Activated CD8-positive, alpha-beta T cell treated with anti-CD3 and anti-CD28 coated beads for 36 hours (primary cell): ENCODE results near the gene HLA-B. TPM values are rescaled to one million over a fixed set of nuclear protein-coding genes. Genes with fewer than 3 reads are reported as not detected.
A peak's percentile ranks its signal among the peaks of the same experiment; 100 is the strongest.

Source experiments
- ATAC-seq: fragments of 200-7000 bp; cut with Tn5 transposase; one replicate; pipeline ENCODE4 v1.10.0; 2021; ENCODE audit warnings: mild to moderate bottlenecking, moderate library complexity
- CTCF ChIA-PET: fragments of 350-600 bp; sonication (Branson Sonifier 250); formaldehyde crosslinking; loops from one replicate; lab custom pipeline; 2021; ENCODE audit warnings: antibody characterized with exemption; lab: Charles Lee
- POLR2A ChIA-PET: fragments of 350-600 bp; sonication (Branson Sonifier 250); formaldehyde crosslinking; loops from one replicate; lab custom pipeline; 2021; ENCODE audit warnings: antibody characterized with exemption; lab: Charles Lee
- DNase-seq: peaks from one replicate; pipeline ENCODE4 v3.0.0-alpha.2; 2020
- H3K27ac Mint-ChIP-seq: one replicate; pipeline ENCODE4 v1.8.0; 2021; ENCODE audit warnings: mild to moderate bottlenecking, mixed read lengths
- H3K27me3 Mint-ChIP-seq: one replicate; pipeline ENCODE4 v1.8.0; 2021; ENCODE audit warnings: mixed read lengths
- H3K36me3 Mint-ChIP-seq: one replicate; pipeline ENCODE4 v1.8.0; 2021; ENCODE audit warnings: low read depth, mixed read lengths
- H3K4me1 Mint-ChIP-seq: one replicate; pipeline ENCODE4 v1.8.0; 2021; ENCODE audit warnings: low read depth, mixed read lengths
- H3K4me3 Mint-ChIP-seq: one replicate; pipeline ENCODE4 v1.8.0; 2021; ENCODE audit warnings: mild to moderate bottlenecking, moderate library complexity, mixed read lengths
- H3K9me3 Mint-ChIP-seq: one replicate; pipeline ENCODE4 v1.8.0; 2021; ENCODE audit warnings: mixed read lengths
- intact Hi-C: fragments of 100-400 bp; cut with micrococcal nuclease; formaldehyde crosslinking; loops from one replicate; pipeline ENCODE4 v1.10.0; 2022
- total RNA-seq, 2 experiments: library from RNA; stranded (reverse); gene quantifications; one replicate each; pipeline ENCODE4 v1.2.3, GENCODE V29; 2021
- TF ChIP-seq, protein P1 (sequence below): fragments of 200-600 bp; IDR thresholded peaks from one replicate; pipeline ENCODE4 v1.8.0; 2022; ENCODE audit warnings: antibody characterized with exemption, mild to moderate bottlenecking

HLA-B gene
- total RNA-seq, 2 experiments from 2014 or later = 2,892 to 2,968 TPM

DNA sequence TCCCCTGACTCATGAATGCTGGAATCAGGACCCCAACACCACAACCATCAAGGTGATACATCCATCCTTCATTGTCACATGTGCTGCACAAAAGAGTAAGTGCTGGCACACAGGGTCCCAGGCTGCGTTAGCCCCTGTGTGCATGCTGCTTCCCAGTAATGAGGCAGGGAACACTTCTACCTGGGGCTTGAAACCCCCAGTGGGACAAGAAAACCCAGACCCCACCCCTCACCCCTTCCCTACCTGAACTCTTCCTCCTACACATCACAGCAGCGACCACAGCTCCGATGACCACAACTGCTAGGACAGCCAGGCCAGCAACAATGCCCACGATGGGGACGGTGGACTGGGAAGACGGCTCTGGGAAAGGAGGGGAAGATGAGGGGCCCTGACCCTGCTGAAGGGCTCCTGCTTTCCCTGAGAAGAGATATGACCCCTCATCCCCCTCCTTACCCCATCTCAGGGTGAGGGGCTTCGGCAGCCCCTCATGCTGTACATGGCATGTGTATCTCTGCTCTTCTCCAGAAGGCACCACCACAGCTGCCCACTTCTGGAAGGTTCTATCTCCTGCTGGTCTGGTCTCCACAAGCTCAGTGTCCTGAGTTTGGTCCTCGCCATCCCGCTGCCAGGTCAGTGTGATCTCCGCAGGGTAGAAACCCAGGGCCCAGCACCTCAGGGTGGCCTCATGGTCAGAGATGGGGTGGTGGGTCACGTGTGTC lies 2.0 kb downstream of the HLA-B start:
- intact Hi-C loops = loop anchor here (5.0 kb wide), 1 partner anchor 153 kb away; no protein-coding TSS in a partner anchor

DNA sequence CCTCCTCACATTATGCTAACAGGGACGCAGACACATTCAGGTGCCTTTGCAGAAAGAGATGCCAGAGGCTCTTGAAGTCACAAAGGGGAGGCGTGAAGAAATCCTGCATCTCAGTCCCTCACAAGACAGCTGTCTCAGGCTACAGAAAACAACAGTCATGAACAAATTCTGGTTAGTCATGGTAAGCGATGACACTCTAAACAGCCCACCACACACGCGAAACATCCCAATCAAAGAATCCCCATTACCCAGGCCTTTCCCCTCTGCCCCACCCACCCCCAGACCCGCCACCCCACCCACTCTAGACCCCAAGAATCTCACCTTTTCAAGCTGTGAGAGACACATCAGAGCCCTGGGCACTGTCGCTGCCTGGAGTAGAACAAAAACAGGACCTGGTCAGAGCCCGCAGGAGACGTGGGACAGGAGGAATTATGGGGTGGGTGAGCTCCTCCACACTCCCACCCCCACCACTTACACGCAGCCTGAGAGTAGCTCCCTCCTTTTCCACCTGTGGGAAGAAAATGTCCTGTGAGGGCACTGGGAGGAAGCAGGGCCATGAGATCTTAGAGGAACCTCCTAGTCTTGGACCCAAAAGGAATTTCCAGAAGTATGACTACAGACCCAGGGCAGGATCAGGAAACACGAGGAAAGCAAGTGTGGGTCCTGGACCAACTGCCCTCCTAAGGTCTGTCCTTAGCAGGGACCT lies 2.7 kb downstream of the HLA-B start:
- no peaks in the 10 kb centered on the region for H3K27me3 Mint-ChIP-seq
- peaks cover 51% of the 10 kb centered on the region for H3K4me1 Mint-ChIP-seq
- intact Hi-C loops = loop anchor here (5.0 kb wide), 1 partner anchor 152 kb away; no protein-coding TSS in a partner anchor
- H3K27ac Mint-ChIP-seq = peak overlapping the region; percentile 79
- POLR2A ChIA-PET = interaction anchor here (0.7 to 4.6 kb wide), 14 partner anchors 10 to 195 kb away, joined by 3 to 52 read pairs (median 5); partner anchors contain the start of gene TCF19
- peaks cover 49% of the 10 kb centered on the region for H3K36me3 Mint-ChIP-seq
- peak overlapping the region; percentile 90 for H3K4me3 Mint-ChIP-seq
- no peaks in the 10 kb centered on the region for H3K9me3 Mint-ChIP-seq
- CTCF ChIA-PET = interaction anchor here (1.3 to 1.4 kb wide), 2 partner anchors 9 to 12 kb away, joined by 3 to 6 read pairs; no protein-coding TSS in a partner anchor
- DNase-seq (no peak), ATAC-seq (no peak)
- TF ChIP-seq, protein P1, sequence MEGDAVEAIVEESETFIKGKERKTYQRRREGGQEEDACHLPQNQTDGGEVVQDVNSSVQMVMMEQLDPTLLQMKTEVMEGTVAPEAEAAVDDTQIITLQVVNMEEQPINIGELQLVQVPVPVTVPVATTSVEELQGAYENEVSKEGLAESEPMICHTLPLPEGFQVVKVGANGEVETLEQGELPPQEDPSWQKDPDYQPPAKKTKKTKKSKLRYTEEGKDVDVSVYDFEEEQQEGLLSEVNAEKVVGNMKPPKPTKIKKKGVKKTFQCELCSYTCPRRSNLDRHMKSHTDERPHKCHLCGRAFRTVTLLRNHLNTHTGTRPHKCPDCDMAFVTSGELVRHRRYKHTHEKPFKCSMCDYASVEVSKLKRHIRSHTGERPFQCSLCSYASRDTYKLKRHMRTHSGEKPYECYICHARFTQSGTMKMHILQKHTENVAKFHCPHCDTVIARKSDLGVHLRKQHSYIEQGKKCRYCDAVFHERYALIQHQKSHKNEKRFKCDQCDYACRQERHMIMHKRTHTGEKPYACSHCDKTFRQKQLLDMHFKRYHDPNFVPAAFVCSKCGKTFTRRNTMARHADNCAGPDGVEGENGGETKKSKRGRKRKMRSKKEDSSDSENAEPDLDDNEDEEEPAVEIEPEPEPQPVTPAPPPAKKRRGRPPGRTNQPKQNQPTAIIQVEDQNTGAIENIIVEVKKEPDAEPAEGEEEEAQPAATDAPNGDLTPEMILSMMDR = no peak

More for the DNA sequence above, 2.0 kb downstream of the HLA-B start:
- Mint-ChIP-seq H3K36me3 (peaks cover 49% of the 10 kb centered on the region), H3K27ac (peak overlapping the region; percentile 79), H3K4me1 (peaks cover 56% of the 10 kb centered on the region), H3K9me3 (no peaks in the 10 kb centered on the region), H3K4me3 (peak overlapping the region; percentile 90), H3K27me3 (no peaks in the 10 kb centered on the region)
- TF ChIP-seq, protein P1 = no peak
- DNase-seq = peak; percentile 31
- ATAC-seq = no peak
- POLR2A ChIA-PET = interaction anchor here (0.6 to 4.6 kb wide), 10 partner anchors 10 to 158 kb away, joined by 3 to 52 read pairs (median 7); partner anchors contain the start of gene MICB
- CTCF ChIA-PET = interaction anchor here (1.4 kb wide), 1 partner anchor 10 kb away, joined by 3 read pairs; no protein-coding TSS in a partner anchor

DNA sequence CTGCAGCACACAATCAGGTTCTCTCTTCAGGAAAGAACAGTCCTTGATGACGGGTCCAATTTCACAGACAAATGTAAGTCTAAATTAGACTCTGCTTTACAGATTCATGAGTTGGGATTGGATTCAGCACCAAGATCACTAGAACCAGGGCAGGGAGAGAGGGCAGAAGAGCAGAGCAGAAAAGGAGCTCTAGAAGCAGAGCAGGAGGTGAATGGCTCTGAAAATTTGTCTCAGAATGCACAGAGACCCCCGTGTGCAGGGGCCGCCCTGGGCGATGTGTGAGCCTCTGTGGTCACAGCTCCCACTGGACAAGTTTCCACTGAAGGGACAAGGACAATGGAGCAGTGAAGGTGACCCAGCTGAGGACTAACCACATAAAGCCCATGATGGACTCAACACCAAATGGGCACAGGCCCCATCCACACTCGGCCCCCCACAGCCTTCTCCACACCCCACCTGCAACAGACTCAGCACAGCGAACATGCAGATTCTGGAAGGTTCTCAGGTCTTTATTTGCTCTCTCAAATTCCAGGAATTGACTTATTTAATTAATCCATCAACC lies 3.5 kb downstream of the HLA-B start:
- intact Hi-C loops = loop anchor here (2.0 to 5.0 kb wide), 2 partner anchors 87 to 151 kb away; no protein-coding TSS in a partner anchor
- DNase-seq (no peak), ATAC-seq (no peak)
- CTCF ChIA-PET = interaction anchor here (1.3 to 1.4 kb wide), 3 partner anchors 9 to 142 kb away, joined by 3 to 6 read pairs (median 3); no protein-coding TSS in a partner anchor
- Mint-ChIP-seq H3K27ac (peak overlapping the region; percentile 73), H3K9me3 (no peaks in the 10 kb centered on the region), H3K36me3 (peaks cover 49% of the 10 kb centered on the region), H3K4me1 (peaks cover 47% of the 10 kb centered on the region), H3K27me3 (no peaks in the 10 kb centered on the region), H3K4me3 (peak overlapping the region; percentile 90)
- TF ChIP-seq, protein P1 = no peak
- POLR2A ChIA-PET = interaction anchor here (0.7 to 4.6 kb wide), 14 partner anchors 9 to 302 kb away, joined by 3 to 52 read pairs (median 5); partner anchors contain the start of gene TCF19

GRCh38 chr6:31352683-31353383 lies 4.1 kb downstream of the HLA-B start:
- intact Hi-C loops = loop anchor here (2.0 to 5.0 kb wide), 2 partner anchors 86 to 151 kb away; no protein-coding TSS in a partner anchor
- ChIA-PET POLR2A (interaction anchor here (0.7 to 4.6 kb wide), 22 partner anchors 9 to 860 kb away, joined by 3 to 52 read pairs (median 4); partner anchors contain the start of gene TCF19), CTCF (interaction anchor here (1.4 kb wide), 1 partner anchor 142 kb away, joined by 3 read pairs; no protein-coding TSS in a partner anchor)
- TF ChIP-seq, protein P1 = no peak
- no peaks in the 10 kb centered on the region for H3K9me3 Mint-ChIP-seq
- peak; percentile 46 for DNase-seq
- H3K27me3 Mint-ChIP-seq = no peaks in the 10 kb centered on the region
- peak overlapping the region; percentile 62 for H3K27ac Mint-ChIP-seq
- ATAC-seq = no peak
- peaks cover 45% of the 10 kb centered on the region for H3K4me1 Mint-ChIP-seq
- peak overlapping the region; percentile 90 for H3K4me3 Mint-ChIP-seq
- peaks cover 49% of the 10 kb centered on the region for H3K36me3 Mint-ChIP-seq
